ENCODE measurements around the gene REX1BD. TPM values are rescaled to one million over a fixed set of nuclear protein-coding genes. Genes with fewer than 3 reads are reported as not detected.
"Not testable (repeated sequence)": the region's sequence is repeated elsewhere in the genome, so short reads cannot be mapped to it uniquely, and the experiment has no call there.

REX1BD gene
- total RNA-seq (2014; rRNA removed; shearing (Covaris generic); ENCODE audit: low replicate concordance) = 127 and 179 TPM in 2 replicates

GRCh38 chr19:18588611-18589379 lies at the start of gene REX1BD:
REX1BD (plus strand) TSS chr19:18588798; CDS start chr19:18588802, 4 bp downstream.
- no peaks in the 10 kb centered on the region for H3K9me3 ChIP-seq
- peak within 1 kb of the TSS; percentile 85 for H3K4me3 ChIP-seq
- peak; percentile 93 for DNase-seq
- H3K27me3 ChIP-seq = no peaks in the 10 kb centered on the region
- peaks cover 17% of the 10 kb centered on the region for H3K36me3 ChIP-seq

- DNase-seq = no peak
- Histone ChIP-seq H3K36me3 (peaks cover 52% of the 10 kb centered on the region), H3K27me3 (no peaks in the 10 kb centered on the region), H3K9me3 (no peaks in the 10 kb centered on the region), H3K4me3 (no peak overlapping the region)
Observed at GRCh38 chr19:18539372-18539771, 49.2 kb upstream of the REX1BD start.

GRCh38 chr19:18540200-18540599 lies 48.4 kb upstream of the REX1BD start:
- not testable (repeated sequence) for DNase-seq, H3K4me3 ChIP-seq, H3K9me3 ChIP-seq, H3K27me3 ChIP-seq
- H3K36me3 ChIP-seq = peaks cover 50% of the 10 kb centered on the region

- no peak for DNase-seq
- peak overlapping the region; percentile 62; the same call in 1 of the 2 replicates for H3K4me3 ChIP-seq
- H3K36me3 ChIP-seq = peaks cover 41% of the 10 kb centered on the region
- no peaks in the 10 kb centered on the region for H3K27me3 ChIP-seq
- H3K9me3 ChIP-seq = no peaks in the 10 kb centered on the region
Observed at GRCh38 chr19:18541258-18541991, 47.2 kb upstream of the REX1BD start.

GRCh38 chr19:18541992-18542940 lies 46.3 kb upstream of the REX1BD start:
- no peak for DNase-seq
- H3K9me3 ChIP-seq = no peaks in the 10 kb centered on the region
- H3K36me3 ChIP-seq = peaks cover 36% of the 10 kb centered on the region
- H3K4me3 ChIP-seq = peak overlapping the region; percentile 62
- H3K27me3 ChIP-seq = no peaks in the 10 kb centered on the region

- peak; percentile 93 for DNase-seq
- peak within 1 kb of the TSS; percentile 62 for H3K4me3 ChIP-seq
- H3K36me3 ChIP-seq = peaks cover 26% of the 10 kb centered on the region
- H3K9me3 ChIP-seq = no peaks in the 10 kb centered on the region
- H3K27me3 ChIP-seq = no peaks in the 10 kb centered on the region
Observed at GRCh38 chr19:18542941-18543813, 45.4 kb upstream of the REX1BD start, which contains the start of gene FKBP8. FKBP8 (minus strand) TSS chr19:18543573; CDS start chr19:18541970, 1,603 bp downstream.

GRCh38 chr19:18543814-18544475 lies 44.7 kb upstream of the REX1BD start:
- Histone ChIP-seq H3K4me3 (peak overlapping the region; percentile 43), H3K27me3 (no peaks in the 10 kb centered on the region), H3K36me3 (peaks cover 25% of the 10 kb centered on the region), H3K9me3 (no peaks in the 10 kb centered on the region)
- peak; percentile 58 for DNase-seq

GRCh38 chr19:18551631-18552030 lies 37.0 kb upstream of the REX1BD start:
- Histone ChIP-seq H3K4me3 (no peak overlapping the region), H3K9me3 (no peaks in the 10 kb centered on the region), H3K27me3 (no peaks in the 10 kb centered on the region), H3K36me3 (no peaks in the 10 kb centered on the region)
- no peak for DNase-seq

- DNase-seq = peak; percentile 99
- no peaks in the 10 kb centered on the region for H3K27me3 ChIP-seq
- H3K9me3 ChIP-seq = no peaks in the 10 kb centered on the region
- peak within 1 kb of the TSS; percentile 74 for H3K4me3 ChIP-seq
- H3K36me3 ChIP-seq = peaks cover 26% of the 10 kb centered on the region
Observed at GRCh38 chr19:18557411-18558201, 31.0 kb upstream of the REX1BD start, which contains the start of gene KXD1. KXD1 (plus strand) TSS chr19:18557870; CDS start chr19:18562057, 4,187 bp downstream.

GRCh38 chr19:18558202-18558555 lies 30.4 kb upstream of the REX1BD start:
- Histone ChIP-seq H3K27me3 (no peaks in the 10 kb centered on the region), H3K9me3 (no peaks in the 10 kb centered on the region), H3K4me3 (peak overlapping the region; percentile 74), H3K36me3 (peaks cover 32% of the 10 kb centered on the region)
- no peak for DNase-seq

GRCh38 chr19:18558604-18559003 lies 30.0 kb upstream of the REX1BD start:
- H3K36me3 ChIP-seq = peaks cover 36% of the 10 kb centered on the region
- peak overlapping the region; percentile 74 for H3K4me3 ChIP-seq
- no peak for DNase-seq
- H3K27me3 ChIP-seq = no peaks in the 10 kb centered on the region
- H3K9me3 ChIP-seq = no peaks in the 10 kb centered on the region

- H3K9me3 ChIP-seq = no peaks in the 10 kb centered on the region
- no peak overlapping the region; the same call in 1 of the 2 replicates for H3K4me3 ChIP-seq
- no peak for DNase-seq
- H3K27me3 ChIP-seq = no peaks in the 10 kb centered on the region
- peaks cover 47% of the 10 kb centered on the region for H3K36me3 ChIP-seq
Observed at GRCh38 chr19:18559685-18560084, 28.9 kb upstream of the REX1BD start.

- Histone ChIP-seq H3K4me3 (no peak overlapping the region), H3K36me3 (peaks cover 63% of the 10 kb centered on the region), H3K9me3 (no peaks in the 10 kb centered on the region), H3K27me3 (no peaks in the 10 kb centered on the region)
- no peak for DNase-seq
Observed at GRCh38 chr19:18562086-18562485, 26.5 kb upstream of the REX1BD start.

- H3K9me3 ChIP-seq = no peaks in the 10 kb centered on the region
- no peak overlapping the region for H3K4me3 ChIP-seq
- H3K36me3 ChIP-seq = peaks cover 63% of the 10 kb centered on the region
Observed at GRCh38 chr19:18566953-18567352, 21.6 kb upstream of the REX1BD start.

More at GRCh38 chr19:18566953-18567352, 21.6 kb upstream of the REX1BD start:
- no peak for DNase-seq
- H3K27me3 ChIP-seq = no peaks in the 10 kb centered on the region
